ENCODE data around the gene OR1E1.

DNA sequence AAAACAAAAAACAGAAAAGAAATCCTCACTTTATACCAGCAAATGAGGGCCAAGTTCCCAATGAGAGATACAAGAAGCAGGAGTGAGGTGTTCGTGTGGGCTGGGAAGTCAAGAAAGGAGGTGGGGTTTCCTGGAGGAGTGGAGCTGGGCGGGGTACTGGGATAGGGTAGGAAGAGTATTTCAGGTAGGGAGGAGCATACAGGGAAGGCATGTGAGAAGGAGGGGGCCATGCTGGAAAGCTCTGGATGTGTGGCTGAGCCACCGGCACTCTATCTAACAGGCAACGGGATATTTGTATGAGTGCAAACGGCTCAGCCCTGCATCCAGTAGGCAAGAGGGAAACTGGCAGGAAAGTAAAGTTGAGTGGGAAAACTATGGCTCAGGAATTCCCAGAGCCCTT is 16.3 kb downstream of the OR1E1 start:
- TF ChIP-seq, protein P1, sequence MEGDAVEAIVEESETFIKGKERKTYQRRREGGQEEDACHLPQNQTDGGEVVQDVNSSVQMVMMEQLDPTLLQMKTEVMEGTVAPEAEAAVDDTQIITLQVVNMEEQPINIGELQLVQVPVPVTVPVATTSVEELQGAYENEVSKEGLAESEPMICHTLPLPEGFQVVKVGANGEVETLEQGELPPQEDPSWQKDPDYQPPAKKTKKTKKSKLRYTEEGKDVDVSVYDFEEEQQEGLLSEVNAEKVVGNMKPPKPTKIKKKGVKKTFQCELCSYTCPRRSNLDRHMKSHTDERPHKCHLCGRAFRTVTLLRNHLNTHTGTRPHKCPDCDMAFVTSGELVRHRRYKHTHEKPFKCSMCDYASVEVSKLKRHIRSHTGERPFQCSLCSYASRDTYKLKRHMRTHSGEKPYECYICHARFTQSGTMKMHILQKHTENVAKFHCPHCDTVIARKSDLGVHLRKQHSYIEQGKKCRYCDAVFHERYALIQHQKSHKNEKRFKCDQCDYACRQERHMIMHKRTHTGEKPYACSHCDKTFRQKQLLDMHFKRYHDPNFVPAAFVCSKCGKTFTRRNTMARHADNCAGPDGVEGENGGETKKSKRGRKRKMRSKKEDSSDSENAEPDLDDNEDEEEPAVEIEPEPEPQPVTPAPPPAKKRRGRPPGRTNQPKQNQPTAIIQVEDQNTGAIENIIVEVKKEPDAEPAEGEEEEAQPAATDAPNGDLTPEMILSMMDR (conservative IDR thresholded peaks at IDR 0.05; ENCODE audit: low read depth, low read length), result no peak
- no peak for TF ChIP-seq RCOR1 (IDR thresholded peaks at IDR 0.05; ENCODE audit: insufficient replicate concordance, low read length)
- no peak for TF ChIP-seq POLR2A (IDR thresholded peaks at IDR 0.05; ENCODE audit: low read depth, low read length)
- TF ChIP-seq MXI1 (IDR thresholded peaks at IDR 0.05; ENCODE audit: borderline replicate concordance, low read depth, low read length), result no peak
- TF ChIP-seq, protein P2, sequence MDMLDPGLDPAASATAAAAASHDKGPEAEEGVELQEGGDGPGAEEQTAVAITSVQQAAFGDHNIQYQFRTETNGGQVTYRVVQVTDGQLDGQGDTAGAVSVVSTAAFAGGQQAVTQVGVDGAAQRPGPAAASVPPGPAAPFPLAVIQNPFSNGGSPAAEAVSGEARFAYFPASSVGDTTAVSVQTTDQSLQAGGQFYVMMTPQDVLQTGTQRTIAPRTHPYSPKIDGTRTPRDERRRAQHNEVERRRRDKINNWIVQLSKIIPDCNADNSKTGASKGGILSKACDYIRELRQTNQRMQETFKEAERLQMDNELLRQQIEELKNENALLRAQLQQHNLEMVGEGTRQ (IDR thresholded peaks at IDR 0.05; ENCODE audit: low read depth, low read length), result no peak
- TF ChIP-seq CHD1 (IDR thresholded peaks at IDR 0.05; ENCODE audit: low read depth, low read length), result no peak
- TF ChIP-seq, protein P3, sequence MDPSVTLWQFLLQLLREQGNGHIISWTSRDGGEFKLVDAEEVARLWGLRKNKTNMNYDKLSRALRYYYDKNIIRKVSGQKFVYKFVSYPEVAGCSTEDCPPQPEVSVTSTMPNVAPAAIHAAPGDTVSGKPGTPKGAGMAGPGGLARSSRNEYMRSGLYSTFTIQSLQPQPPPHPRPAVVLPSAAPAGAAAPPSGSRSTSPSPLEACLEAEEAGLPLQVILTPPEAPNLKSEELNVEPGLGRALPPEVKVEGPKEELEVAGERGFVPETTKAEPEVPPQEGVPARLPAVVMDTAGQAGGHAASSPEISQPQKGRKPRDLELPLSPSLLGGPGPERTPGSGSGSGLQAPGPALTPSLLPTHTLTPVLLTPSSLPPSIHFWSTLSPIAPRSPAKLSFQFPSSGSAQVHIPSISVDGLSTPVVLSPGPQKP (IDR thresholded peaks at IDR 0.05; ENCODE audit: borderline replicate concordance, low read depth, low read length), result no peak
- no peak for TF ChIP-seq RFX5 (IDR thresholded peaks at IDR 0.05; ENCODE audit: low read depth, low read length)
- no peak for TF ChIP-seq RAD21 (IDR thresholded peaks at IDR 0.05; ENCODE audit: low read length)
